ENCODE measurements around the gene GHRH. TPM values are rescaled to one million over a fixed set of nuclear protein-coding genes. Genes with fewer than 3 reads are reported as not detected.

GHRH gene
- total and polyA plus RNA-seq, 4 donors, result not detected

- Histone ChIP-seq H3K36me3 (ENCODE audit: control insufficient read depth in 1 of 2, insufficient read depth in 2 of 2, low read length in 1 of 2) (peaks cover 0 to 5% of the 10 kb centered on the region in 2 donors), H3K9me3 (ENCODE audit: control insufficient read depth, low read length) (no peaks in the 10 kb centered on the region), H3K27ac (ENCODE audit: low read depth in 1 of 2, low read length in 2 of 2) (peak overlapping the region in 1 of 2 donors; percentile 83), H3K4me3 (ENCODE audit: low read length in 2 of 2) (no peak overlapping the region), H3K4me1 (ENCODE audit: control insufficient read depth in 1 of 2, insufficient read depth in 2 of 2, low read length in 2 of 2) (peaks cover 0 to 5% of the 10 kb centered on the region in 2 donors), H3K27me3 (ENCODE audit: control insufficient read depth in 1 of 2, insufficient read depth in 2 of 2, low read length in 1 of 2) (no peaks in the 10 kb centered on the region)
- 8 to 10% methylated on average over 2 of the region's 2 CpGs for WGBS, 2 donors
- intact Hi-C loops (cut with DNase I), result no loop called here
- DNase-seq, result no peak
- no peak for ATAC-seq (ENCODE audit: low FRiP score)
Observed at GRCh38 chr20:37302981-37303380, 41.4 kb upstream of the GHRH start.

- peak overlapping the region in 1 of 2 donors; percentile 56 for H3K27ac ChIP-seq (ENCODE audit: low read depth in 1 of 2, low read length in 2 of 2)
- no peak overlapping the region for H3K4me3 ChIP-seq (ENCODE audit: low read length in 2 of 2)
- intact Hi-C loops (cut with DNase I), result no loop called here
- peaks cover 0 to 5% of the 10 kb centered on the region in 2 donors for H3K4me1 ChIP-seq (ENCODE audit: control insufficient read depth in 1 of 2, insufficient read depth in 2 of 2, low read length in 2 of 2)
- DNase-seq (no peak), ATAC-seq (ENCODE audit: low FRiP score) (no peak)
- no peaks in the 10 kb centered on the region for H3K27me3 ChIP-seq (ENCODE audit: control insufficient read depth in 1 of 2, insufficient read depth in 2 of 2, low read length in 1 of 2)
- peaks cover 0 to 3% of the 10 kb centered on the region in 2 donors for H3K36me3 ChIP-seq (ENCODE audit: control insufficient read depth in 1 of 2, insufficient read depth in 2 of 2, low read length in 1 of 2)
- no peaks in the 10 kb centered on the region for H3K9me3 ChIP-seq (ENCODE audit: control insufficient read depth, low read length)
- 86 to 92% methylated on average over 3 of the region's 3 CpGs for WGBS, 2 donors
Observed at GRCh38 chr20:37301558-37301957, 39.9 kb upstream of the GHRH start.

DNA sequence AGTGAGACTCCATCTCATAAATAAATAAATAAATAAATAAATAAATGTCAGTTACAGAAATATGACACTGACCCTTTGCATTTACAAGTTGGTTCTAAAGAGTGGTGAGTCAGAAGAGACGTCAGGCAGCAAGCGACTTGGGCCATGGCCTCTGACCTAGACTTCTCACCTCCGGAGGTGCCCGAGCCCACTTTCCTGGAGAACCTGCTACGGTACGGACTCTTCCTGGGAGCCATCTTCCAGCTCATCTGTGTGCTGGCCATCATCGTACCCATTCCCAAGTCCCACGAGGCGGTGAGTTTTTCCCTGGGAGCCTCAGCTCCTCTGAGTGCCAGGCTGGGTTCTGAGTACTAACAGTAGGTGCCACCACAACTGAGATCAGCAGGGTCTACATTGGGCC lies 39.5 kb upstream of the GHRH start:
- Histone ChIP-seq H3K4me1 (ENCODE audit: control insufficient read depth in 1 of 2, insufficient read depth in 2 of 2, low read length in 2 of 2) (peaks cover 0 to 5% of the 10 kb centered on the region in 2 donors), H3K27ac (ENCODE audit: low read depth in 1 of 2, low read length in 2 of 2) (no peak overlapping the region), H3K36me3 (ENCODE audit: control insufficient read depth in 1 of 2, insufficient read depth in 2 of 2, low read length in 1 of 2) (peaks cover 0 to 3% of the 10 kb centered on the region in 2 donors), H3K9me3 (ENCODE audit: control insufficient read depth, low read length) (no peaks in the 10 kb centered on the region), H3K27me3 (ENCODE audit: control insufficient read depth in 1 of 2, insufficient read depth in 2 of 2, low read length in 1 of 2) (no peaks in the 10 kb centered on the region), H3K4me3 (ENCODE audit: low read length in 2 of 2) (no peak overlapping the region)
- 96 to 97% methylated on average over 9 of the region's 9 CpGs for WGBS, 2 donors
- DNase-seq (no peak), ATAC-seq (ENCODE audit: low FRiP score) (no peak)
- intact Hi-C loops (cut with DNase I), result no loop called here

GRCh38 chr20:37299718-37300528 lies 38.3 kb upstream of the GHRH start:
- intact Hi-C loops (cut with DNase I), result no loop called here
- H3K9me3 ChIP-seq (ENCODE audit: control insufficient read depth, low read length), result no peaks in the 10 kb centered on the region
- peaks cover 0 to 3% of the 10 kb centered on the region in 2 donors for H3K36me3 ChIP-seq (ENCODE audit: control insufficient read depth in 1 of 2, insufficient read depth in 2 of 2, low read length in 1 of 2)
- peak in 1 of 2 donors; percentile 55 for DNase-seq
- H3K4me3 ChIP-seq (ENCODE audit: low read length in 2 of 2), result no peak overlapping the region
- peak overlapping the region; percentile 59 to 94 for H3K27ac ChIP-seq (ENCODE audit: low read depth in 1 of 2, low read length in 2 of 2)
- no peaks in the 10 kb centered on the region for H3K27me3 ChIP-seq (ENCODE audit: control insufficient read depth in 1 of 2, insufficient read depth in 2 of 2, low read length in 1 of 2)
- peaks cover 0 to 5% of the 10 kb centered on the region in 2 donors for H3K4me1 ChIP-seq (ENCODE audit: control insufficient read depth in 1 of 2, insufficient read depth in 2 of 2, low read length in 2 of 2)
- ATAC-seq (ENCODE audit: low FRiP score), result peak; percentile 39
- WGBS, 2 donors, result 60 to 61% methylated on average over 6 of the region's 6 CpGs

- intact Hi-C loops (cut with DNase I), result no loop called here
- DNase-seq (peak in 1 of 2 donors; percentile 57), ATAC-seq (ENCODE audit: low FRiP score) (no peak)
- H3K27ac ChIP-seq (ENCODE audit: low read depth in 1 of 2, low read length in 2 of 2), result peak overlapping the region; percentile 17 to 39
- H3K4me3 ChIP-seq (ENCODE audit: low read length in 2 of 2), result no peak overlapping the region
- no peaks in the 10 kb centered on the region for H3K27me3 ChIP-seq (ENCODE audit: control insufficient read depth in 1 of 2, insufficient read depth in 2 of 2, low read length in 1 of 2)
- 89 to 93% methylated on average over 6 of the region's 6 CpGs for WGBS, 2 donors
- H3K9me3 ChIP-seq (ENCODE audit: control insufficient read depth, low read length), result no peaks in the 10 kb centered on the region
- peaks cover 0 to 3% of the 10 kb centered on the region in 2 donors for H3K36me3 ChIP-seq (ENCODE audit: control insufficient read depth in 1 of 2, insufficient read depth in 2 of 2, low read length in 1 of 2)
- H3K4me1 ChIP-seq (ENCODE audit: control insufficient read depth in 1 of 2, insufficient read depth in 2 of 2, low read length in 2 of 2), result peaks cover 5% of the 10 kb centered on the region in 2 donors
Observed at GRCh38 chr20:37298190-37298939, 36.8 kb upstream of the GHRH start.

GRCh38 chr20:37297066-37297736 lies 35.6 kb upstream of the GHRH start:
- peaks cover 0 to 3% of the 10 kb centered on the region in 2 donors for H3K36me3 ChIP-seq (ENCODE audit: control insufficient read depth in 1 of 2, insufficient read depth in 2 of 2, low read length in 1 of 2)
- peaks cover 5% of the 10 kb centered on the region in 2 donors for H3K4me1 ChIP-seq (ENCODE audit: control insufficient read depth in 1 of 2, insufficient read depth in 2 of 2, low read length in 2 of 2)
- H3K27me3 ChIP-seq (ENCODE audit: control insufficient read depth in 1 of 2, insufficient read depth in 2 of 2, low read length in 1 of 2), result no peaks in the 10 kb centered on the region
- no peaks in the 10 kb centered on the region for H3K9me3 ChIP-seq (ENCODE audit: control insufficient read depth, low read length)
- no peak overlapping the region for H3K4me3 ChIP-seq (ENCODE audit: low read length in 2 of 2)
- peak overlapping the region; percentile 97 for H3K27ac ChIP-seq (ENCODE audit: low read depth in 1 of 2, low read length in 2 of 2)
- ATAC-seq (ENCODE audit: low FRiP score) (peak; percentile 61), DNase-seq (peak in 1 of 2 donors; percentile 54)
- 1 to 11% methylated on average over 13 of the region's 13 CpGs for WGBS, 2 donors
- intact Hi-C loops (cut with DNase I), result loop anchor here in 1 of 2 donors (2.0 kb wide), 1 partner anchor 60 kb away; no protein-coding TSS in a partner anchor

- Histone ChIP-seq H3K27me3 (ENCODE audit: control insufficient read depth in 1 of 2, insufficient read depth in 2 of 2, low read length in 1 of 2) (no peaks in the 10 kb centered on the region), H3K4me3 (ENCODE audit: low read length in 2 of 2) (no peak overlapping the region), H3K27ac (ENCODE audit: low read depth in 1 of 2, low read length in 2 of 2) (peak overlapping the region; percentile 87 to 97), H3K9me3 (ENCODE audit: control insufficient read depth, low read length) (no peaks in the 10 kb centered on the region), H3K4me1 (ENCODE audit: control insufficient read depth in 1 of 2, insufficient read depth in 2 of 2, low read length in 2 of 2) (peaks cover 5% of the 10 kb centered on the region in 2 donors), H3K36me3 (ENCODE audit: control insufficient read depth in 1 of 2, insufficient read depth in 2 of 2, low read length in 1 of 2) (no peaks in the 10 kb centered on the region)
- DNase-seq, result no peak
- intact Hi-C loops (cut with DNase I), result loop anchor here in 1 of 2 donors (2.0 kb wide), 1 partner anchor 60 kb away; no protein-coding TSS in a partner anchor
- 14 to 25% methylated on average over 2 of the region's 2 CpGs for WGBS, 2 donors
- ATAC-seq (ENCODE audit: low FRiP score), result no peak
Observed at GRCh38 chr20:37296371-37296770, 34.8 kb upstream of the GHRH start.

DNA sequence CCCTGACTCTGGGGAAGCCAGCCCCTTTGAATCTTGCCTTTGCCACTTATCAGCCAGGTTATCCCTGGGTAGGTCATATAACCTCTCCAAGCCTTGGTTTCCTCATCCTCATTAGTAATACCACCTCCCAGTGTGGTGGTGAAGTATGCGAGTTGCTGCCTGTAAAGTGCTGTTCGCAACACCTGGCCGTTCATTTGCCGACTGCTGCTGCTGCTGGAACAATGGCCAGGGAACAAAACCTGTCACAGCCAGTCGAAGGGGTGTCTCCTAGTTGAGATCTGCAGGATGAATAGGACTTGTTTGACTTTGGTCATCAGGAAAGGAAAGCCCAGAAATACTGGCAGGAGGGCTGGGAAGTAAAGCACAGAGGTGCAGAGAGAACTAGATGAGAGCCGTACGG lies 34.0 kb upstream of the GHRH start:
- no peaks in the 10 kb centered on the region for H3K27me3 ChIP-seq (ENCODE audit: control insufficient read depth in 1 of 2, insufficient read depth in 2 of 2, low read length in 1 of 2)
- peak overlapping the region; percentile 95 to 97 for H3K27ac ChIP-seq (ENCODE audit: low read depth in 1 of 2, low read length in 2 of 2)
- no peaks in the 10 kb centered on the region for H3K9me3 ChIP-seq (ENCODE audit: control insufficient read depth, low read length)
- H3K4me3 ChIP-seq (ENCODE audit: low read length in 2 of 2), result no peak overlapping the region
- intact Hi-C loops (cut with DNase I), result no loop called here
- H3K4me1 ChIP-seq (ENCODE audit: control insufficient read depth in 1 of 2, insufficient read depth in 2 of 2, low read length in 2 of 2), result peaks cover 5% of the 10 kb centered on the region in 2 donors
- DNase-seq (no peak), ATAC-seq (ENCODE audit: low FRiP score) (no peak)
- H3K36me3 ChIP-seq (ENCODE audit: control insufficient read depth in 1 of 2, insufficient read depth in 2 of 2, low read length in 1 of 2), result no peaks in the 10 kb centered on the region
- 83 to 85% methylated on average over 7 of the region's 7 CpGs for WGBS, 2 donors

All from aorta (tissue), 5 donors.